Measurements from ENCODE around the gene JMJD6. TPM values are rescaled to one million over a fixed set of nuclear protein-coding genes. Genes with fewer than 3 reads are reported as not detected.

Gene JMJD6
- total and polyA plus RNA-seq, 2 of the 8 experiments (the other 6 are each of a cell fraction or from before 2014, with no cell fraction given) = 8.6 to 18.6 TPM

DNA sequence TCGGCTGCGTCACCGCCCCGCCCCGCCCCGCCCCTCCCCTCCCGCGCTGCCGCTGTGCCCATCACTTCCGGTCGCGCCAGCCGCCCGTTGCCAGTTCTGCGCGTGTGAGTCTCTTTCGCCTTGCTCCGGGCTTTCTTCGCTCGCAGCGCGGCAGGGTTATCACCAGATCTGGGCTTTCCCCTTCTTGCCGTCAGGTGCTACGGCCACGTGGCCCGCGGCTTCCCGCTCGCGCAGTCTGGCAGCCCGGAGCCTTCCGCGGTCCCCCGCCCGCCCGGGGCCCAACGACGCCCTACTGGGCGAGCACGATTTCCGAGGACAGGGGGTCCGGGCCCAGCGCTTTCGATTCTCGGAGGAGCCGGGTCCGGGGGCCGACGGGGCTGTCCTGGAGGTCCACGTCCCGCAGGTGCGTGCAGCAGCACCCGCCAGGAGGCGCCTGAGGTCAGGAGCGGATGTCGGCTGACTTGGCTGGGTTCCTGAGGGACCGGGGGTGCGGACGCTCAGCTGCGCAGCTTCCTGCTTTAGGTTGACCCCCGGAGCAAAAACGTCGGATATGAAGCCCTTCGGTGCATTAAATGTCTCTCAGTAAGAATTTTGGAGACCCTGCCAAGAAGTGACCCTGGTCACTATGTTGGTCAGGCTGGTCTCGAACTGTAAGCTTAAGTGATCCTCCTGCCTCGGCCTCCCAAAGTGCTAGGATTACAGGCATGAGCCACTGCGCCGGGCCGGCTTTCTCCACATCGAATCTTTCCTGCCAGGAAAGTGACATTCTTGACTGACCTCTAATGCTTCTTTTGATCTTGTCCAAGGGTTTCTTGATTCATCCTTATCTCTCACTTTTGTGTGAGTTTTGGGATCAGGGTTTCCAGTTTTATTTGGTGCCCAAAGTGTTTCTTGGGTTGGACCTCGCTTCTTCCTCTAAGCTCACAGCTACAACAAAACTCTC, 641 bp upstream of the JMJD6 start, which contains the start of gene METTL23:
Gene METTL23, plus strand, starts transcription at position 64 of the 943 bp plus-strand sequence. CDS start 2,872 bp downstream, outside the sequence.
- H3K9ac ChIP-seq (replicated peaks in 1 of 4; ENCODE audit: extremely low read depth in 1 of 4, low read depth in 3 of 4, low read length in 3 of 4) = peak within 1 kb of the TSS; percentile 87 to 98 (median 96)
- WGBS, 2 experiments (ENCODE audit: extremely low coverage in 1 of 2, insufficient coverage in 1 of 2, insufficient read length in 1 of 2, insufficient replicate concordance in 2 of 2, low coverage in 1 of 2, low lambda C conversion rate in 2 of 2, missing lambda C conversion rate in 1 of 2) = 10% methylated on average over 39 of the region's 71 CpGs; no CpG with 5 or more reads in 1 of the 2 experiments
- H3K36me3 ChIP-seq (ENCODE audit: control insufficient read depth in 2 of 4, insufficient read depth in 4 of 4, low read length in 3 of 4) = peaks cover 2 to 22% (median 11%) of the 10 kb centered on the region in 4 experiments; a peak in 6 of 8 replicates
- ChIA-PET CTCF (ENCODE audit: partially characterized antibody) (interaction anchor here (0.6 to 2.2 kb wide), 10 partner anchors 8 to 345 kb away, joined by 3 to 8 read pairs (median 3); no protein-coding TSS in a partner anchor), POLR2A (ENCODE audit: partially characterized antibody) (interaction anchor here (0.8 to 8.4 kb wide), 15 partner anchors 9 to 194 kb away, joined by 3 to 181 read pairs (median 4); partner anchors contain the start of genes MFSD11, MXRA7 and SRSF2)
- H2BK12ac ChIP-seq (ENCODE audit: low read depth, low read length) = peak within 1 kb of the TSS; percentile 39; the same call in 1 of the 2 replicates
- peak within 1 kb of the TSS; percentile 93 for H4K5ac ChIP-seq (ENCODE audit: insufficient read length, low read depth, low read length)
- H3K14ac ChIP-seq (ENCODE audit: insufficient read length) = no peak within 1 kb of the TSS
- peak within 1 kb of the TSS; percentile 83 to 99 (median 84) for H3K4me3 ChIP-seq (ENCODE audit: extremely low read depth in 1 of 4, insufficient read depth in 2 of 4, low read depth in 3 of 4, low read length in 4 of 4)
- H2BK15ac ChIP-seq (ENCODE audit: low read length) = no peak within 1 kb of the TSS
- H2AK5ac ChIP-seq (ENCODE audit: low read depth, low read length) = no peak within 1 kb of the TSS
- no peaks in the 10 kb centered on the region; a peak in 2 of 7 replicates for H3K27me3 ChIP-seq (replicated peaks in 1 of 4; ENCODE audit: control insufficient read depth in 3 of 4, extremely low read depth in 1 of 4, insufficient read depth in 3 of 4, low read length in 3 of 4)
- peak within 1 kb of the TSS; percentile 99; the same call in 1 of the 2 replicates for H4K8ac ChIP-seq (ENCODE audit: extremely low read depth, insufficient read depth, low read length)
- FAIRE-seq (no peak), DNase-seq (ENCODE audit: low read depth in 1 of 2, low spot score in 2 of 2) (peak in 1 of 2 experiments; percentile 76)
- H2BK20ac ChIP-seq (ENCODE audit: low read length) = no peak within 1 kb of the TSS
- H2BK120ac ChIP-seq (replicated peaks; ENCODE audit: low read depth, low read length) = no peak within 1 kb of the TSS
- peak within 1 kb of the TSS; percentile 95 for H3K18ac ChIP-seq (ENCODE audit: extremely low read depth, low read length)
- H4K91ac ChIP-seq (replicated peaks; ENCODE audit: insufficient read length, low read length) = peak within 1 kb of the TSS; percentile 91
- peak within 1 kb of the TSS; percentile 86 for H3K56ac ChIP-seq (replicated peaks; ENCODE audit: insufficient read length, low read depth, low read length)
- H3K23ac ChIP-seq (ENCODE audit: insufficient read length) = no peak within 1 kb of the TSS
- H3K4me1 ChIP-seq (replicated peaks in 1 of 4; ENCODE audit: control insufficient read depth in 3 of 4, insufficient read depth in 4 of 4, low read length in 3 of 4) = peaks cover 0 to 9% (median 2%) of the 10 kb centered on the region in 4 experiments; a peak in 5 of 7 replicates
- H2AFZ ChIP-seq (ENCODE audit: low read length) = 0 out of 2 replicates have a peak within 1 kb of the TSS, but pooled peaks have one; percentile 59
- peak within 1 kb of the TSS; percentile 96 for H3K4ac ChIP-seq (replicated peaks; ENCODE audit: insufficient read length, low read depth, low read length)
- H4K20me1 ChIP-seq (replicated peaks in 1 of 2; ENCODE audit: control insufficient read depth in 1 of 2, insufficient read depth in 2 of 2, low read length in 2 of 2) = peaks cover 0 to 13% of the 10 kb centered on the region in 2 experiments
- no peaks in the 10 kb centered on the region for H3K9me3 ChIP-seq (ENCODE audit: insufficient read depth in 2 of 2, low read depth in 1 of 2, low read length in 1 of 2)
- H3K23me2 ChIP-seq (ENCODE audit: low read depth, low read length) = peaks cover 11% of the 10 kb centered on the region
- peak within 1 kb of the TSS; percentile 82 for H2BK5ac ChIP-seq (ENCODE audit: low read depth, low read length)
- peak within 1 kb of the TSS; percentile 83 to 85 for H3K4me2 ChIP-seq (ENCODE audit: insufficient read depth in 1 of 2, low read depth in 2 of 2, low read length in 2 of 2)
- peaks cover 0 to 34% of the 10 kb centered on the region in 2 experiments; a peak in 2 of 4 replicates for H3K79me2 ChIP-seq (ENCODE audit: control insufficient read depth in 1 of 2, insufficient read depth in 2 of 2, low read length in 2 of 2)
- H3K79me1 ChIP-seq (ENCODE audit: low read depth, low read length) = peaks cover 7% of the 10 kb centered on the region
- H3K27ac ChIP-seq (ENCODE audit: low read depth, low read length) = peak within 1 kb of the TSS; percentile 97
- 0 out of 4 replicates have a peak, but pooled peaks of 1 of the 2 experiments have one; percentile 38 for TF ChIP-seq SIN3A (conservative IDR thresholded peaks at IDR 0.05 in 1 of 2, IDR thresholded peaks at IDR 0.05 in 1 of 2; ENCODE audit: low read depth in 1 of 2, low read length in 2 of 2)
- TF ChIP-seq, protein P1, sequence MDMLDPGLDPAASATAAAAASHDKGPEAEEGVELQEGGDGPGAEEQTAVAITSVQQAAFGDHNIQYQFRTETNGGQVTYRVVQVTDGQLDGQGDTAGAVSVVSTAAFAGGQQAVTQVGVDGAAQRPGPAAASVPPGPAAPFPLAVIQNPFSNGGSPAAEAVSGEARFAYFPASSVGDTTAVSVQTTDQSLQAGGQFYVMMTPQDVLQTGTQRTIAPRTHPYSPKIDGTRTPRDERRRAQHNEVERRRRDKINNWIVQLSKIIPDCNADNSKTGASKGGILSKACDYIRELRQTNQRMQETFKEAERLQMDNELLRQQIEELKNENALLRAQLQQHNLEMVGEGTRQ (IDR thresholded peaks at IDR 0.05; ENCODE audit: low read length) = no peak

Measured in H1 (cell line).